Renal cortical epithelial cell (primary cell): ENCODE data around the gene MSL1. TPM values are rescaled to one million over a fixed set of nuclear protein-coding genes. Genes with fewer than 3 reads are reported as not detected.
A peak's percentile ranks its signal among the peaks of the same experiment; 100 is the strongest.

ENCODE experiments used
- DNase-seq: peaks from one replicate; pipeline ENCODE4 v3.0.0-alpha.2; 2011; ENCODE audit warnings: low read depth
- total RNA-seq: library from RNA; depleted of rRNA; stranded (reverse); fragments of >200 nt; gene quantifications from 2 replicates; pipeline ENCODE4 v1.2.3, GENCODE V29; 2014

The MSL1 gene
- total RNA-seq, result 21.9 and 47.7 TPM in 2 replicates

GRCh38 chr17:40121181-40122135 is at the start of gene MSL1:
Gene MSL1 (plus strand): TSS chr17:40121971. CDS start chr17:40122613, 642 bp downstream.
- peak; percentile 34 for DNase-seq

GRCh38 chr17:40072040-40072734 is 49.6 kb upstream of the MSL1 start:
- DNase-seq, result peak; percentile 84

- no peak for DNase-seq
Observed at GRCh38 chr17:40072735-40073346, 48.9 kb upstream of the MSL1 start.

DNA sequence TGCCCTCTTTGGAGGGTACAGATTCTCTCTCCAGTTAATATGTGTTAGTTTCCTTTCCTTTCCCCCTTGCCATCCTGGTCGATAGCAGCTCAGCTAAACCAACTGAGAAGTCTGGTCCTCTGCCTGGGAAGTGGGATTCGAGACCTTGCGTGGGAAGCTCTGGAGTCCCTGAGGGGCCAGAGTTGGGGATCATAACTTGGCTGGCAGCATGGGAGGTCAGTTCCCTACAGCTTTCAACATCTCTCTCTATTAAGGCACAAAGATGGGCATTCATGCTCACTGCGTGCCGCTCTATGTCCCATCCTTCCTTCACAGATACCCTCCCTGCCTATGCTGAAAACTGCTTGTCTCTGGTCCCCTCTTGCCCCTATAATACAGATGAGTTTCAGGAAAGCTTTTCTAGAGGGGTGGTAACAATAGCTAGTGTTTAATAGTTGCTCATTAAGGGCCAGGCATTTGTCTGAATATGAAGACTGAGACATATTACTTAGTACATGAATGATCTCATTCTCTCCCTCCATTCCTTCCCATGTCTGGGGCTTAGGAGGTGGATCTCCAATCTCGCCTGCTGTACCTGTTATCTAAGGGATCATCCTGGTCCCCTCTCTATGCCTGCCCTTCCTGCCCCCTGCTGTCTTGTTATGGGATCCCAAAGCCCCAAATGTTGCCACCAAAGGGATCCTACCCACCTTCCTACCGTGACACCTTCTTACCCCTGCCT is 48.2 kb upstream of the MSL1 start:
- DNase-seq, result no peak

DNA sequence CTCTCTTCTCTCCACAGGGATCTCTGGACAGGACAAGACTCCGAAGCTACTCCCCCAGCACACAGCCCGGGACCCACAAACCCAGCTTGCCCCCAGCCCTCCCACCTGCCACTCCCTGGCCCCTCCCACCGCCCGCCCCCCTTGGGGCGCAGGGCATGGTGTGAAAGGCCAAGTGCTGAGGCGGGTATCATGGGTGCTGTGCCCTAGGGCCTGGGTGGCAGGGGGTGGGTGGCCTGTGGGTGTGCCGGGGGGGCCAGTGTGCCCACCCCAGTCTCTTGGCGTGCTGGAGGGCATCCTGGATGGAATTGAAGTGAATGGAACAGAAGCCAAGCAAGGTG is 47.6 kb upstream of the MSL1 start:
- no peak for DNase-seq

GRCh38 chr17:40074871-40075200 is 46.9 kb upstream of the MSL1 start:
- no peak for DNase-seq

DNA sequence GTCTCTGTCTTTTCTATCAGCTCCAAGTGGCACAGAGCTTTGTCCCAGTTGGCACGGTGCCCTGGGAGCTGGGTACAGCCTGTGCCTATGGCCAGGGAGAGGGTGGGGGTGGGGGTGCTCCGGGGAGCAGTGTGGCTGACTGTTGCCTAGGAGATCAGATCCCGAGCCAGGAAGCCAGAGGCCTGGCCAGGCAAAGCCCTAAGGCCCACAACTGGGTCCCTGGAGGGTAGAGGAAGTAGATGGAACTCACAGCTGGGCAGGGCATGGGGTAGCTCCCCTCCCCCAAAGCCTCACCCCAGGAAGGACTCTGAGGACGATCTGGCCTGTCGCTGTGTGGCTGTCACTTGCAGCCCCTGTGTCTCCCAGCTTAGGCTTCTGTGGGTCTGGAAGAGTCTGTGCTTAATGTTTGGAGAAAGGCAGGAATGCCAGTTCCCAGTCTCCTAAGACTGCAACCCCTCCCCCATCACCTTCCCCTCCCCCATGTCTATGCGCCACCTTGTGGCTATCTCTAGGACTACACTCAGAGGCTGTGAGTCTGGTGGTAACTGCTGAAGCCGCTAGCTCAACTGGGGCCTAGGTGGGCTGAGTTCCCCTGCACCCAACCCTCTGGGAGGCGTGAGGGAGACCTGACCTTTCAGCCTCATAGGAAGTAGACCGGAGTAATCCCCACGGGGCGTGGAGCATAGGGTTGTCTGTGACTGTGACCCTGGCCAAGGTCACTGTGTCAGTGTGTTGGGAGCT is 46.4 kb upstream of the MSL1 start:
- DNase-seq, result peak; percentile 67

- DNase-seq, result no peak
Observed at GRCh38 chr17:40075942-40076498, 45.8 kb upstream of the MSL1 start.

DNA sequence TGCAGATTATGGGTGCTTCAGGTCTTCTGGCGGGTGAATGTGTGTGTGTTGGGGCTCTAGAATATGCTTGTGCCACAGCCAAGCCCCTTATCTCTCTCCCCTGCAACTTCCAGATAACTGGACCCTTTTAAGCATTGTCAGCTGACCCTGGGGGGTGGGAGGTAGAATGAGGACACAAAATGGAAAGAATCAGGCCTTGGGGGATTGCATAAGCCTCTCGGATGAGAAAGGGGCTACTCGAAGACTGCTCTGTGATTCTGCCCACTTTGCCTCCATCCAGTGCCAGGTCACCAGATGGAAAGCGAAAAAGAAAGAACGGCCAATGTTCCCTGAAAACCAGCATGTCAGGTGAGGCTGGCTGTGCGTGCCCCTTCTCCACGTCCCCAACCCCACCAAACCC is 45.2 kb upstream of the MSL1 start:
- DNase-seq, result no peak

DNA sequence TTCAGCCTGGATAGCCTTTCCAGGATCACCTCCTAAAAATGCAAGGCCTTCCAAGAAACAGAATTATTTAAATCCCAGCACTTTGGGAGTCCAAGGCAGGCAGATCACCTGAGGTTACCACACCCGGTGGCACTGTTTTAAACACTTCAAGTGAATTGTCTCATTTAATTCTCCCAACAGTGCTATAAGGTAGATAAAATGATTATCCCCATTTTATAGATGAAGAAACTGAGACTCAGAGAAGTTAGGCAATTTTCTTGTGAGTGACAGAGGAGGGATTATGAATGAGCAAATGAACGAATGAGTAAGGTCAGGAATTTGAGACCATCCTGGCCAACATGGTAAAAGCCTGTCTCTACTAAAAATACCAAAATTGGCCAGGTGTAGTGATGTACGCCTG is 42.2 kb upstream of the MSL1 start:
- no peak for DNase-seq

DNA sequence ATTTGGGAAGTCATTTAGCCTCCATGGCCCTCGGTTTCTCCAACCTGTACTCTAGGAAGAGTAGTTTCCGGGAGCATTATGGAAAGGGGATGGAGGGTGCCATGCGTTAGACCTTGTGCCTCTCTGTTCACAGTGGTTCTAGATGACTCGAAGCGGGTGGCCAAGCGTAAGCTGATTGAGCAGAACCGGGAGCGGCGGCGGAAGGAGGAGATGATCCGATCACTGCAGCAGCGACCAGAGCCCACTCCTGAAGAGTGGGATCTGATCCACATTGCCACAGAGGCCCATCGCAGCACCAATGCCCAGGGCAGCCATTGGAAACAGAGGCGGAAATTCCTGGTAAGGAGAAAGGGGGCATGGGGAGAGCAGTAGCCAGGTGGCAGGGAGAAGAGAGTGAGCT is 37.3 kb upstream of the MSL1 start:
- no peak for DNase-seq

GRCh38 chr17:40086150-40087044 is 35.4 kb upstream of the MSL1 start:
- no peak for DNase-seq

DNA sequence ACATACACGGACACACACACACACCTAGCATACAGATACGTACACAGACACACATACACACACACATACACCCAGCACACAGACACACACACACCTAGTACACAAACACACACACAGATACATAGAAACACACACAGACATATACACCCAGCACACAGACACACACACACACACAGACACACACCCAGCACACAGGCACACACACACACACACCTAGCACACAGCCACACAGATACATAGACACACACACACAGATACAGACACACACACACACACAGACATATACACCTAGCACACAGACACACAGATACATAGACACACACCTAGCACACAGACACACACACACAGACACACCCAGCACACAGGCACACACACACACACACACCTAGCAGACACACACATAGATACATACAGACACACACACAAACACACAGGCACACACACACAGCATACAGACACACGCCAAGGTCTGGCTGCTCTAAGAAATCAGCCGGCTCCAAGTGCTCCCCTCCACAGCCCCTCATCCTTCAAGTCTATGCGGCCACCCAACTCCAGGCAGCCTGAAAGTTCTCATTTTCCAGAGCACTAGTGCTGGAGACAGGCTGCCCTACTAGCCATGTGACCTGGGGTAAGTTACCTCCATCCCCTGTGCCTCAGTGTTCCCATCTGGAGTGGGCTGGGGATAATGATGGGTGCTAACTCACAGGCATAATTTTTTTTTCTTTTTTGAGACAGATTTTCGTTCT is 34.5 kb upstream of the MSL1 start:
- DNase-seq, result no peak

DNA sequence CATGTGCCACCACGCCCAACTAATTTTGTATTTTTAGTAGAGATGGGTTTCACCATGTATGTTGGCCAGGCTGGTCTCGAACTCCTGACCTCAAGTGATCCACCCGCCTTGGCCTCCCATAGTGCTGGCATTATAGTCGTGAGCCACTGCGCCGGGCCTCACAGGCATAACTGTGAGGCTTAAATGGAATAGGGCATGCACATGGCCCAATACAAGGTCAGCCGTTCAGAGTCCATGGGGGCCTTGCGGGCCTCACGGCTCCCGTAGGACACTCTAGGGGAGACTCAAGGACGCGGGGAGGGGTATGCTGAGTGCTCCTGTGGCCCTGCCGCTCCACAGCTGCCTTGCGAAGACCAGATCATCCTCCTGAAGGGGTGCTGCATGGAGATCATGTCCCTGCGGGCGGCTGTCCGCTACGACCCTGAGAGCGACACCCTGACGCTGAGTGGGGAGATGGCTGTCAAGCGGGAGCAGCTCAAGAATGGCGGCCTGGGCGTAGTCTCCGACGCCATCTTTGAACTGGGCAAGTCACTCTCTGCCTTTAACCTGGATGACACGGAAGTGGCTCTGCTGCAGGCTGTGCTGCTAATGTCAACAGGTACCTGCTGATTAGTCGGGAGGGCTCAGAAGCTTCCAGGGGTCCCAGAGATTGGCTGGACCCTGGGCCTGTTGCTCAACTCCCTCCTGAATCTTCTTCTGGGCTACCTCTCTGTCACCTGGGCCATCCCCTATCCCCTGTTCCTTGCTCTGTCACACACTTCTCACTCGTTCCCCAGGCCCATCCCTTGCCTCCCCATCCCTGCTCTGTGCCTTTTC is 33.7 kb upstream of the MSL1 start:
- no peak for DNase-seq

DNA sequence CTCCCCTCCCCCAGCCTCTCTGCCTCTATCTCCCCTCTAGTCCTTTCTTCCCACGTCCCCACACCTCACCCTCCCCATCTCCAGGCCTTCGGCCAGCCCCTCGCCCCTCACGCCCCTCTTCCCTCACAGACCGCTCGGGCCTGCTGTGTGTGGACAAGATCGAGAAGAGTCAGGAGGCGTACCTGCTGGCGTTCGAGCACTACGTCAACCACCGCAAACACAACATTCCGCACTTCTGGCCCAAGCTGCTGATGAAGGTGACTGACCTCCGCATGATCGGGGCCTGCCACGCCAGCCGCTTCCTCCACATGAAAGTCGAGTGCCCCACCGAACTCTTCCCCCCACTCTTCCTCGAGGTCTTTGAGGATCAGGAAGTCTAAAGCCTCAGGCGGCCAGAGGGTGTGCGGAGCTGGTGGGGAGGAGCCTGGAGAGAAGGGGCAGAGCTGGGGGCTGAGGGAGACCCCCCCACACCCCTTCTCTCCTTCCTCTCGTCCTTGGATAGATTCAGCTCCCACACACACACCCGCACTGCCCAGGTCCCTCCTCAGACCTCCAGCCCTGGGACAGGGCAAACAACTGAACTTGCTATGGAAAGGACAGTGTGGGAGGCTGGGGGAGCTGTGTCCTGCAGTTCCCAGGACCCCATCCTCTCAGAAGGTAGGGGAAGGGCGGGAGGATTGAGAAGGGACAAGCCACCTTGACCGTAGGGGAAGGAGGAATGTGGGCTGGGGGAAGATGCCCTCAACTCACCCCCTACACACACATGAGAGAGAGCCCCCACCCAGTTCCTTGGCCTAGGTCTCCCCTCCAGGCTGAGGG is 32.5 kb upstream of the MSL1 start:
- no peak for DNase-seq

GRCh38 chr17:40090237-40091119 is 31.3 kb upstream of the MSL1 start:
- DNase-seq, result no peak
